Lung (tissue), 12 donors: Measurements from ENCODE around the gene CCDC54. TPM values are rescaled to one million over a fixed set of nuclear protein-coding genes. Genes with fewer than 3 reads are reported as not detected.

Source experiments
- ATAC-seq: fragments of 200-7000 bp; cut with Tn5 transposase; one replicate; pipeline ENCODE4 v1.9.1; 2020; ENCODE audit warnings: moderate number of reproducible peaks; ENCODE audit not compliant: insufficient read depth, low FRiP score
- DNase-seq, 3 donors: peaks; one replicate each; pipeline ENCODE4 v3.0.0-alpha.2; 2013 to 2017
- H3K27ac ChIP-seq, 2 donors: one replicate each; pipeline ENCODE4 v1.5.1; 2013; ENCODE audit warnings: mild to moderate bottlenecking in 2 of 2, moderate library complexity in 2 of 2, control low read depth in 1 of 2, inconsistent platforms in 1 of 2, low read depth in 1 of 2, low read length in 1 of 2
- H3K27me3 ChIP-seq, 3 donors: one replicate each; pipeline ENCODE4 v1.5.1; 2013; ENCODE audit warnings: low read length in 2 of 3; ENCODE audit not compliant: control insufficient read depth in 3 of 3, insufficient read depth in 3 of 3
- H3K36me3 ChIP-seq, 4 donors: one replicate each; pipeline ENCODE4 v1.5.1; 2013; ENCODE audit warnings: low read length in 4 of 4, mild to moderate bottlenecking in 1 of 4, moderate library complexity in 1 of 4; ENCODE audit not compliant: control insufficient read depth in 4 of 4, insufficient read depth in 4 of 4
- H3K4me1 ChIP-seq, 5 donors: one replicate each; pipeline ENCODE4 v1.5.1; 2013; ENCODE audit warnings: low read length in 5 of 5, mild to moderate bottlenecking in 2 of 5, moderate library complexity in 1 of 5; ENCODE audit not compliant: control insufficient read depth in 5 of 5, insufficient read depth in 5 of 5
- H3K4me3 ChIP-seq: one replicate; pipeline ENCODE4 v1.5.1; 2013; ENCODE audit warnings: mild to moderate bottlenecking, control low read depth, moderate library complexity
- H3K9ac ChIP-seq, 2 donors: one replicate each; pipeline ENCODE4 v1.5.1; 2013; ENCODE audit warnings: low read length in 2 of 2, control low read depth in 1 of 2; ENCODE audit not compliant: insufficient read depth in 1 of 2
- H3K9me3 ChIP-seq, 4 donors: one replicate each; pipeline ENCODE4 v1.5.1; 2013; ENCODE audit warnings: low read length in 3 of 4, mild to moderate bottlenecking in 1 of 4, moderate library complexity in 1 of 4; ENCODE audit not compliant: control insufficient read depth in 4 of 4, insufficient read depth in 3 of 4
- CTCF ChIP-seq: IDR thresholded peaks from 2 replicates; pipeline ENCODE4 v1.5.1; 2012; ENCODE audit warnings: mild to moderate bottlenecking; ENCODE audit errors: control extremely low read depth, extremely low read depth
- WGBS, 2 donors: extraction: QIAGEN DNeasy Blood & Tissue Kit; methylation state at CpG; one replicate each; pipeline ENCODE4 v1.1.7; 2013; 5-methylcytosine and 5-hydroxymethylcytosine counted together
- polyA plus RNA-seq, 2 donors: library from polyadenylated mRNA; stranded (reverse); fragments of 200-250 nt; gene quantifications; one replicate each; pipeline ENCODE4 v1.2.1, GENCODE V29; 2013
- total RNA-seq, 2 donors: library from RNA; depleted of rRNA in 1 of 2; stranded (reverse); fragments of >200 nt in 1 of 2; gene quantifications; one replicate each; pipeline ENCODE4 v1.2.1, GENCODE V29; 2014 to 2021
- donor health status: control.
- donor health status: control.
- donor health status: Bipolar disorder and iron deficiency.
- donor health status: healthy.
- donor health status: DM: yes; HTN: yes; CAD: no.

The CCDC54 gene
- total and polyA plus RNA-seq, 4 donors: not detected

GRCh38 chr3:107384907-107385306 lies 7.7 kb downstream of the CCDC54 start:
- Histone ChIP-seq H3K36me3 (no peaks in the 10 kb centered on the region), H3K27ac (no peak overlapping the region), H3K9me3 (no peaks in the 10 kb centered on the region), H3K4me1 (peaks cover 0 to 2% (median 0%) of the 10 kb centered on the region in 5 donors), H3K4me3 (no peak overlapping the region), H3K27me3 (no peaks in the 10 kb centered on the region), H3K9ac (no peak overlapping the region)
- no peak for ATAC-seq
- no peak for TF ChIP-seq CTCF
- no peak for DNase-seq
- WGBS, 2 donors: 55 to 67% methylated on average over 2 of the region's 2 CpGs

GRCh38 chr3:107387555-107387954 lies 10.3 kb downstream of the CCDC54 start:
- Histone ChIP-seq H3K9me3 (no peaks in the 10 kb centered on the region), H3K9ac (no peak overlapping the region), H3K27me3 (no peaks in the 10 kb centered on the region), H3K4me3 (no peak overlapping the region), H3K4me1 (peaks cover 0 to 2% (median 0%) of the 10 kb centered on the region in 5 donors), H3K36me3 (no peaks in the 10 kb centered on the region), H3K27ac (no peak overlapping the region)
- no peak for DNase-seq
- no peak for ATAC-seq
- no peak for TF ChIP-seq CTCF
- WGBS, 2 donors: 80 to 82% methylated on average over 3 of the region's 3 CpGs

GRCh38 chr3:107392549-107393165 lies 15.4 kb downstream of the CCDC54 start:
- Histone ChIP-seq H3K4me3 (no peak overlapping the region), H3K27me3 (no peaks in the 10 kb centered on the region), H3K9me3 (no peaks in the 10 kb centered on the region), H3K27ac (no peak overlapping the region), H3K36me3 (no peaks in the 10 kb centered on the region), H3K4me1 (no peaks in the 10 kb centered on the region), H3K9ac (no peak overlapping the region)
- ATAC-seq (no peak), DNase-seq (no peak)
- WGBS, 2 donors: 89 to 97% methylated on average over 3 of the region's 3 CpGs
- TF ChIP-seq CTCF: no peak

- 94 to 100% methylated on average over 1 of the region's 1 CpG for WGBS, 2 donors
- H3K36me3 ChIP-seq: no peaks in the 10 kb centered on the region
These were observed 17.3 kb downstream of the CCDC54 start for GRCh38 chr3:107394502-107394901.

More at GRCh38 chr3:107394502-107394901, 17.3 kb downstream of the CCDC54 start:
- Histone ChIP-seq H3K27ac (no peak overlapping the region), H3K4me3 (no peak overlapping the region), H3K9ac (no peak overlapping the region), H3K4me1 (no peaks in the 10 kb centered on the region), H3K27me3 (no peaks in the 10 kb centered on the region), H3K9me3 (no peaks in the 10 kb centered on the region)
- ATAC-seq: no peak
- DNase-seq: no peak
- no peak for TF ChIP-seq CTCF
